HepG2 (cell line): ENCODE measurements around the gene ATP6V1C2. TPM values are rescaled to one million over a fixed set of nuclear protein-coding genes. Genes with fewer than 3 reads are reported as not detected.
A peak's percentile ranks its signal among the peaks of the same experiment; 100 is the strongest.

ENCODE experiments used
- EHMT2 ChIP-seq: fragments of 200-600 bp; sonication (generic); IDR thresholded peaks from 2 replicates; pipeline ENCODE4 v1.7.0; 2017; ENCODE audit warnings: antibody characterized with exemption, low read depth, low read length, borderline replicate concordance
- GRHL1 ChIP-seq: sonication (generic); formaldehyde crosslinking; conservative IDR thresholded peaks from 2 replicates; pipeline ENCODE4 v1.8.0; 2022; ENCODE audit warnings: missing genetic modification reagents
- KIAA2018 ChIP-seq: sonication (generic); formaldehyde crosslinking; IDR thresholded peaks from 2 replicates; pipeline ENCODE4 v1.5.0; 2020; ENCODE audit warnings: mild to moderate bottlenecking, missing genetic modification reagents, borderline replicate concordance
- KLF13 ChIP-seq: sonication (generic); formaldehyde crosslinking; IDR thresholded peaks from 2 replicates; pipeline ENCODE4 v1.4.0; 2020; ENCODE audit warnings: mild to moderate bottlenecking, missing genetic modification reagents
- RBM39 ChIP-seq: fragments of 200-400 bp; formaldehyde crosslinking; IDR thresholded peaks from one replicate; pipeline ENCODE4 v1.6.1; 2018; ENCODE audit warnings: antibody characterized with exemption, mild to moderate bottlenecking, low read depth, low read length; ENCODE audit not compliant: poor library complexity, severe bottlenecking
- ZC3H4 ChIP-seq: sonication (generic); formaldehyde crosslinking; IDR thresholded peaks from 2 replicates; pipeline ENCODE4 v1.4.0; 2020; ENCODE audit warnings: missing genetic modification reagents, borderline replicate concordance
- ZNF407 ChIP-seq: sonication (generic); formaldehyde crosslinking; IDR thresholded peaks from one replicate; pipeline ENCODE4 v1.5.1; 2020; ENCODE audit warnings: mild to moderate bottlenecking, missing genetic modification reagents; ENCODE audit errors: not compliant biosample characterization
- ZNF720 ChIP-seq: sonication (generic); formaldehyde crosslinking; IDR thresholded peaks from 2 replicates; pipeline ENCODE4 v1.4.0; 2020; ENCODE audit warnings: missing genetic modification reagents
- polyA plus RNA-seq, 8 experiments: library from polyadenylated mRNA; depleted of rRNA in 3 of 8; stranded (reverse) in 7 of 8; unstranded in 1 of 8; fragments of >200 nt; fragmentation: Illumina TruSeq in 4 of 8; extraction: Trizol in 4 of 8; gene quantifications; 2 replicates each; pipeline versions ENCODE4 v1.2.1 to v1.2.3, GENCODE V29; 2011 to 2016; ENCODE audit warnings: low read depth in 4 of 8, missing spikeins in 1 of 8, mixed read lengths in 1 of 8; ENCODE audit not compliant: insufficient read depth in 1 of 8
- total RNA-seq, 5 experiments: library from RNA; depleted of rRNA; stranded (reverse); fragments of >200 nt; fragmentation: Illumina TruSeq; extraction: Trizol; gene quantifications; 2 replicates each; pipeline ENCODE4 v1.2.3, GENCODE V29; 2016; ENCODE audit warnings: low read depth in 1 of 5

Gene ATP6V1C2
- total and polyA plus RNA-seq, 2 of the 13 experiments (the other 11 are each of a cell fraction or from before 2014, with no cell fraction given): 0.04 to 0.29 TPM

- no peak for TF ChIP-seq ZNF407 (CRISPR knock-in tag)
- no peak for TF ChIP-seq KIAA2018 (CRISPR knock-in tag)
- no peak for TF ChIP-seq ZC3H4
- TF ChIP-seq KLF13 (CRISPR knock-in tag): no peak
- TF ChIP-seq GRHL1 (CRISPR knock-in tag): no peak
- TF ChIP-seq EHMT2: no peak
- TF ChIP-seq ZNF720 (CRISPR knock-in tag): no peak
- TF ChIP-seq RBM39: peak; percentile 28
Measured at GRCh38 chr2:10812362-10813162, 91.1 kb downstream of the ATP6V1C2 start, which contains the start of gene PDIA6 (continued).
